ENCODE results near the gene CCR9. TPM values are rescaled to one million over a fixed set of nuclear protein-coding genes. Genes with fewer than 3 reads are reported as not detected.

CCR9 gene
- total and polyA plus RNA-seq, 2 experiments from 2014 or later, result not detected

DNA sequence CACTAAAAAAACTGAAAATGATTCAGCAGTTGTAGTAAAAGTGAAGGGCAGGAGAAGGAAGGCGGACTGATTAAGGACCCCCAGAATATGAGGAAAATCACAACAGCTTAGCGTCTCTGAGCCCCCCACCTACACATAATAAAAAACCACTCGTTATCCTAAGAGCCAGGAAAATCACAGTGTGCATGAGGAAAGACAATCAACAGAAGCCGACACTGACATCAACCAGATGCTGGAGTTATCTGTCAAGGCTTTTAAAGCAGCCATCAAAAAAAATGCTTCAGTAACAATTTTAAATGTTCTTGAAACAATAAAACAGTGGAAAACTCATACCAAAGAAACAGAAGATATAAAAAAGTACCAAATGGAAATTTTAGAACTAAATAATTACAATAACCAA is 47.2 kb downstream of the CCR9 start:
- Histone ChIP-seq H3K4me3 (no peak overlapping the region), H3K9me2 (ENCODE audit: insufficient read depth) (no peaks in the 10 kb centered on the region), H3K4me2 (no peak overlapping the region), H3K36me3 (ENCODE audit: insufficient read depth) (peaks cover 25% of the 10 kb centered on the region), H3F3A (replicated peaks; ENCODE audit: low read depth) (no peaks in the 10 kb centered on the region), H3K79me2 (replicated peaks; ENCODE audit: insufficient read depth) (no peaks in the 10 kb centered on the region), H4K20me1 (replicated peaks; ENCODE audit: insufficient read depth) (peaks cover 6% of the 10 kb centered on the region), H3K27me3 (ENCODE audit: insufficient read depth) (no peaks in the 10 kb centered on the region), H3K27ac (ENCODE audit: low read depth) (no peak overlapping the region), H2AFZ (no peak overlapping the region), H3K4me1 (ENCODE audit: insufficient read depth) (no peaks in the 10 kb centered on the region)
- Mint-ChIP-seq H3K27ac (no peak overlapping the region), H3K9me3 (no peaks in the 10 kb centered on the region), H3K27me3 (ENCODE audit: insufficient read depth, low read depth, poor library complexity) (peaks cover 2% of the 10 kb centered on the region), H3K36me3 (ENCODE audit: low read depth) (peaks cover 47% of the 10 kb centered on the region), H3K4me1 (no peaks in the 10 kb centered on the region; the same call in 2 of the 3 replicates), H3K4me3 (no peak overlapping the region)
- TF ChIP-seq, protein P1, sequence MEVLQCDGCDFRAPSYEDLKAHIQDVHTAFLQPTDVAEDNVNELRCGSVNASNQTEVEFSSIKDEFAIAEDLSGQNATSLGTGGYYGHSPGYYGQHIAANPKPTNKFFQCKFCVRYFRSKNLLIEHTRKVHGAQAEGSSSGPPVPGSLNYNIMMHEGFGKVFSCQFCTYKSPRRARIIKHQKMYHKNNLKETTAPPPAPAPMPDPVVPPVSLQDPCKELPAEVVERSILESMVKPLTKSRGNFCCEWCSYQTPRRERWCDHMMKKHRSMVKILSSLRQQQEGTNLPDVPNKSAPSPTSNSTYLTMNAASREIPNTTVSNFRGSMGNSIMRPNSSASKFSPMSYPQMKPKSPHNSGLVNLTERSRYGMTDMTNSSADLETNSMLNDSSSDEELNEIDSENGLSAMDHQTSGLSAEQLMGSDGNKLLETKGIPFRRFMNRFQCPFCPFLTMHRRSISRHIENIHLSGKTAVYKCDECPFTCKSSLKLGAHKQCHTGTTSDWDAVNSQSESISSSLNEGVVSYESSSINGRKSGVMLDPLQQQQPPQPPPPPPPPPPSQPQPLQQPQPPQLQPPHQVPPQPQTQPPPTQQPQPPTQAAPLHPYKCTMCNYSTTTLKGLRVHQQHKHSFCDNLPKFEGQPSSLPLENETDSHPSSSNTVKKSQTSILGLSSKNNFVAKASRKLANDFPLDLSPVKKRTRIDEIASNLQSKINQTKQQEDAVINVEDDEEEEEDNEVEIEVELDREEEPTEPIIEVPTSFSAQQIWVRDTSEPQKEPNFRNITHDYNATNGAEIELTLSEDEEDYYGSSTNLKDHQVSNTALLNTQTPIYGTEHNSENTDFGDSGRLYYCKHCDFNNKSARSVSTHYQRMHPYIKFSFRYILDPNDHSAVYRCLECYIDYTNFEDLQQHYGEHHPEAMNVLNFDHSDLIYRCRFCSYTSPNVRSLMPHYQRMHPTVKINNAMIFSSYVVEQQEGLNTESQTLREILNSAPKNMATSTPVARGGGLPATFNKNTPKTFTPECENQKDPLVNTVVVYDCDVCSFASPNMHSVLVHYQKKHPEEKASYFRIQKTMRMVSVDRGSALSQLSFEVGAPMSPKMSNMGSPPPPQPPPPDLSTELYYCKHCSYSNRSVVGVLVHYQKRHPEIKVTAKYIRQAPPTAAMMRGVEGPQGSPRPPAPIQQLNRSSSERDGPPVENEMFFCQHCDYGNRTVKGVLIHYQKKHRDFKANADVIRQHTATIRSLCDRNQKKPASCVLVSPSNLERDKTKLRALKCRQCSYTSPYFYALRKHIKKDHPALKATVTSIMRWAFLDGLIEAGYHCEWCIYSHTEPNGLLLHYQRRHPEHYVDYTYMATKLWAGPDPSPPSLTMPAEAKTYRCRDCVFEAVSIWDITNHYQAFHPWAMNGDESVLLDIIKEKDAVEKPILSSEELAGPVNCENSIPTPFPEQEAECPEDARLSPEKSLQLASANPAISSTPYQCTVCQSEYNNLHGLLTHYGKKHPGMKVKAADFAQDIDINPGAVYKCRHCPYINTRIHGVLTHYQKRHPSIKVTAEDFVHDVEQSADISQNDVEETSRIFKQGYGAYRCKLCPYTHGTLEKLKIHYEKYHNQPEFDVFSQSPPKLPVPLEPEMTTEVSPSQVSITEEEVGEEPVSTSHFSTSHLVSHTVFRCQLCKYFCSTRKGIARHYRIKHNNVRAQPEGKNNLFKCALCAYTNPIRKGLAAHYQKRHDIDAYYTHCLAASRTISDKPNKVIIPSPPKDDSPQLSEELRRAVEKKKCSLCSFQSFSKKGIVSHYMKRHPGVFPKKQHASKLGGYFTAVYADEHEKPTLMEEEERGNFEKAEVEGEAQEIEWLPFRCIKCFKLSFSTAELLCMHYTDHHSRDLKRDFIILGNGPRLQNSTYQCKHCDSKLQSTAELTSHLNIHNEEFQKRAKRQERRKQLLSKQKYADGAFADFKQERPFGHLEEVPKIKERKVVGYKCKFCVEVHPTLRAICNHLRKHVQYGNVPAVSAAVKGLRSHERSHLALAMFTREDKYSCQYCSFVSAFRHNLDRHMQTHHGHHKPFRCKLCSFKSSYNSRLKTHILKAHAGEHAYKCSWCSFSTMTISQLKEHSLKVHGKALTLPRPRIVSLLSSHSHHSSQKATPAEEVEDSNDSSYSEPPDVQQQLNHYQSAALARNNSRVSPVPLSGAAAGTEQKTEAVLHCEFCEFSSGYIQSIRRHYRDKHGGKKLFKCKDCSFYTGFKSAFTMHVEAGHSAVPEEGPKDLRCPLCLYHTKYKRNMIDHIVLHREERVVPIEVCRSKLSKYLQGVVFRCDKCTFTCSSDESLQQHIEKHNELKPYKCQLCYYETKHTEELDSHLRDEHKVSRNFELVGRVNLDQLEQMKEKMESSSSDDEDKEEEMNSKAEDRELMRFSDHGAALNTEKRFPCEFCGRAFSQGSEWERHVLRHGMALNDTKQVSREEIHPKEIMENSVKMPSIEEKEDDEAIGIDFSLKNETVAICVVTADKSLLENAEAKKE (CRISPR knock-in tag; IDR thresholded peaks at IDR 0.05), result no peak
- TF ChIP-seq, protein P2, sequence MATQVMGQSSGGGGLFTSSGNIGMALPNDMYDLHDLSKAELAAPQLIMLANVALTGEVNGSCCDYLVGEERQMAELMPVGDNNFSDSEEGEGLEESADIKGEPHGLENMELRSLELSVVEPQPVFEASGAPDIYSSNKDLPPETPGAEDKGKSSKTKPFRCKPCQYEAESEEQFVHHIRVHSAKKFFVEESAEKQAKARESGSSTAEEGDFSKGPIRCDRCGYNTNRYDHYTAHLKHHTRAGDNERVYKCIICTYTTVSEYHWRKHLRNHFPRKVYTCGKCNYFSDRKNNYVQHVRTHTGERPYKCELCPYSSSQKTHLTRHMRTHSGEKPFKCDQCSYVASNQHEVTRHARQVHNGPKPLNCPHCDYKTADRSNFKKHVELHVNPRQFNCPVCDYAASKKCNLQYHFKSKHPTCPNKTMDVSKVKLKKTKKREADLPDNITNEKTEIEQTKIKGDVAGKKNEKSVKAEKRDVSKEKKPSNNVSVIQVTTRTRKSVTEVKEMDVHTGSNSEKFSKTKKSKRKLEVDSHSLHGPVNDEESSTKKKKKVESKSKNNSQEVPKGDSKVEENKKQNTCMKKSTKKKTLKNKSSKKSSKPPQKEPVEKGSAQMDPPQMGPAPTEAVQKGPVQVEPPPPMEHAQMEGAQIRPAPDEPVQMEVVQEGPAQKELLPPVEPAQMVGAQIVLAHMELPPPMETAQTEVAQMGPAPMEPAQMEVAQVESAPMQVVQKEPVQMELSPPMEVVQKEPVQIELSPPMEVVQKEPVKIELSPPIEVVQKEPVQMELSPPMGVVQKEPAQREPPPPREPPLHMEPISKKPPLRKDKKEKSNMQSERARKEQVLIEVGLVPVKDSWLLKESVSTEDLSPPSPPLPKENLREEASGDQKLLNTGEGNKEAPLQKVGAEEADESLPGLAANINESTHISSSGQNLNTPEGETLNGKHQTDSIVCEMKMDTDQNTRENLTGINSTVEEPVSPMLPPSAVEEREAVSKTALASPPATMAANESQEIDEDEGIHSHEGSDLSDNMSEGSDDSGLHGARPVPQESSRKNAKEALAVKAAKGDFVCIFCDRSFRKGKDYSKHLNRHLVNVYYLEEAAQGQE (IDR thresholded peaks at IDR 0.05; ENCODE audit: unreplicated experiment), result no peak
- TF ChIP-seq, protein P3, sequence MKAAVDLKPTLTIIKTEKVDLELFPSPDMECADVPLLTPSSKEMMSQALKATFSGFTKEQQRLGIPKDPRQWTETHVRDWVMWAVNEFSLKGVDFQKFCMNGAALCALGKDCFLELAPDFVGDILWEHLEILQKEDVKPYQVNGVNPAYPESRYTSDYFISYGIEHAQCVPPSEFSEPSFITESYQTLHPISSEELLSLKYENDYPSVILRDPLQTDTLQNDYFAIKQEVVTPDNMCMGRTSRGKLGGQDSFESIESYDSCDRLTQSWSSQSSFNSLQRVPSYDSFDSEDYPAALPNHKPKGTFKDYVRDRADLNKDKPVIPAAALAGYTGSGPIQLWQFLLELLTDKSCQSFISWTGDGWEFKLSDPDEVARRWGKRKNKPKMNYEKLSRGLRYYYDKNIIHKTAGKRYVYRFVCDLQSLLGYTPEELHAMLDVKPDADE (IDR thresholded peaks at IDR 0.05), result no peak
- TF ChIP-seq ZNF114 (CRISPR knock-in tag; IDR thresholded peaks at IDR 0.05) (no peak), ZNF331 (CRISPR knock-in tag; IDR thresholded peaks at IDR 0.05; ENCODE audit: low read depth) (no peak), EZH2phosphoT487 (IDR thresholded peaks at IDR 0.05; ENCODE audit: unreplicated experiment) (no peak), EZH2 (IDR thresholded peaks at IDR 0.05; ENCODE audit: low read depth, unreplicated experiment) (no peak), STAT1 (IDR thresholded peaks at IDR 0.05; ENCODE audit: unreplicated experiment) (no peak)
- DNase-seq (ENCODE audit: low spot score) (no peak), ATAC-seq (no peak)

Measured in GM23338 (cell line).